Naive thymus-derived CD4-positive, alpha-beta T cell (primary cell): ENCODE measurements around the gene TSPAN18. TPM values are rescaled to one million over a fixed set of nuclear protein-coding genes. Genes with fewer than 3 reads are reported as not detected.
A peak's percentile ranks its signal among the peaks of the same experiment; 100 is the strongest.

Experiments
- ATAC-seq: fragments of 150-1000 bp; cut with Tn5 transposase; 2 replicates; pipeline ENCODE4 v1.10.0; 2021; ENCODE audit warnings: mild to moderate bottlenecking, moderate library complexity
- CTCF ChIA-PET: fragments of 350-600 bp; sonication (Branson Sonifier 250); formaldehyde crosslinking; loops from one replicate; lab custom pipeline; 2021; ENCODE audit warnings: antibody characterized with exemption; lab: Charles Lee
- POLR2A ChIA-PET: fragments of 350-600 bp; sonication (Branson Sonifier 250); formaldehyde crosslinking; loops from one replicate; lab custom pipeline; 2021; ENCODE audit warnings: antibody characterized with exemption, inconsistent platforms; lab: Charles Lee
- DNase-seq, 9 donors: peaks; one replicate each; pipeline versions ENCODE4 v3.0.0 to v3.0.0-alpha.2; 2020 to 2022; ENCODE audit warnings: mixed read lengths in 1 of 9
- H3K27ac ChIP-seq: one replicate; pipeline ENCODE4 v1.7.0; 2013; ENCODE audit warnings: mild to moderate bottlenecking, low read depth, low read length, moderate library complexity
- H3K27me3 ChIP-seq, 2 donors: one replicate each; pipeline ENCODE4 v1.7.0; 2013; ENCODE audit warnings: low read length in 2 of 2, mild to moderate bottlenecking in 2 of 2, moderate library complexity in 2 of 2; ENCODE audit not compliant: control insufficient read depth in 2 of 2, insufficient read depth in 2 of 2
- H3K36me3 ChIP-seq, 3 experiments: 1 replicate in 2 of 3; 2 replicates in 1 of 3; pipeline ENCODE4 v1.7.0; 2013; ENCODE audit warnings: low read length in 3 of 3, mild to moderate bottlenecking in 3 of 3, moderate library complexity in 1 of 3; ENCODE audit not compliant: insufficient read depth in 3 of 3, control insufficient read depth in 2 of 3
- H3K4me1 ChIP-seq, 2 donors: one replicate each; pipeline ENCODE4 v1.7.0; 2013; ENCODE audit warnings: low read length in 2 of 2, mild to moderate bottlenecking in 2 of 2, moderate library complexity in 1 of 2; ENCODE audit not compliant: control insufficient read depth in 2 of 2, insufficient read depth in 2 of 2
- H3K4me3 ChIP-seq: 2 replicates; pipeline ENCODE4 v1.7.0; 2013; ENCODE audit warnings: mild to moderate bottlenecking, low read length
- H3K9me3 ChIP-seq, 3 experiments: 1 replicate in 2 of 3; 2 replicates in 1 of 3; pipeline ENCODE4 v1.7.0; 2013; ENCODE audit warnings: low read length in 3 of 3; ENCODE audit not compliant: control insufficient read depth in 2 of 3
- H3K27ac Mint-ChIP-seq, 9 donors: one replicate each; pipeline ENCODE4 v1.8.0; 2020 to 2022; ENCODE audit warnings: mixed read lengths in 9 of 9, mild to moderate bottlenecking in 8 of 9, moderate library complexity in 5 of 9, inconsistent platforms in 2 of 9
- H3K27me3 Mint-ChIP-seq, 5 donors: one replicate each; pipeline ENCODE4 v1.8.0; 2021 to 2022; ENCODE audit warnings: mixed read lengths in 5 of 5, mild to moderate bottlenecking in 1 of 5
- H3K36me3 Mint-ChIP-seq, 5 donors: one replicate each; pipeline ENCODE4 v1.8.0; 2020 to 2022; ENCODE audit warnings: mixed read lengths in 5 of 5, mild to moderate bottlenecking in 3 of 5, inconsistent platforms in 1 of 5
- H3K4me1 Mint-ChIP-seq, 7 donors: one replicate each; pipeline ENCODE4 v1.8.0; 2020 to 2022; ENCODE audit warnings: mixed read lengths in 7 of 7, mild to moderate bottlenecking in 3 of 7, inconsistent platforms in 1 of 7
- H3K4me3 Mint-ChIP-seq, 10 donors: one replicate each; pipeline ENCODE4 v1.8.0; 2020 to 2022; ENCODE audit warnings: mild to moderate bottlenecking in 10 of 10, mixed read lengths in 10 of 10, moderate library complexity in 6 of 10, inconsistent platforms in 2 of 10
- H3K9me3 Mint-ChIP-seq, 11 donors: one replicate each; pipeline ENCODE4 v1.8.0; 2020 to 2022; ENCODE audit warnings: mixed read lengths in 11 of 11, mild to moderate bottlenecking in 4 of 11, inconsistent platforms in 1 of 11, moderate library complexity in 1 of 11
- intact Hi-C, 2 donors: fragments of 100-400 bp; cut with micrococcal nuclease; formaldehyde crosslinking; loops; one replicate each; pipeline ENCODE4 v1.15.1; 2023
- polyA plus RNA-seq, 2 donors: library from polyadenylated mRNA; unstranded; fragments of 300-500 nt; fragmentation: Illumina TruSeq; gene quantifications; one replicate each; pipeline ENCODE4 v1.2.3, GENCODE V29; 2021
- total RNA-seq, 6 experiments: library from RNA in 5 of 6; stranded (reverse) in 5 of 6; gene quantifications; 1 replicate in 5 of 6; 2 replicates in 1 of 6; pipeline ENCODE4 v1.2.3 and lab custom pipeline; 2021 to 2026

TSPAN18 gene
- total and polyA plus RNA-seq, 7 experiments from 2014 or later: 8.8 to 57.0 (median 21.7) TPM

DNA sequence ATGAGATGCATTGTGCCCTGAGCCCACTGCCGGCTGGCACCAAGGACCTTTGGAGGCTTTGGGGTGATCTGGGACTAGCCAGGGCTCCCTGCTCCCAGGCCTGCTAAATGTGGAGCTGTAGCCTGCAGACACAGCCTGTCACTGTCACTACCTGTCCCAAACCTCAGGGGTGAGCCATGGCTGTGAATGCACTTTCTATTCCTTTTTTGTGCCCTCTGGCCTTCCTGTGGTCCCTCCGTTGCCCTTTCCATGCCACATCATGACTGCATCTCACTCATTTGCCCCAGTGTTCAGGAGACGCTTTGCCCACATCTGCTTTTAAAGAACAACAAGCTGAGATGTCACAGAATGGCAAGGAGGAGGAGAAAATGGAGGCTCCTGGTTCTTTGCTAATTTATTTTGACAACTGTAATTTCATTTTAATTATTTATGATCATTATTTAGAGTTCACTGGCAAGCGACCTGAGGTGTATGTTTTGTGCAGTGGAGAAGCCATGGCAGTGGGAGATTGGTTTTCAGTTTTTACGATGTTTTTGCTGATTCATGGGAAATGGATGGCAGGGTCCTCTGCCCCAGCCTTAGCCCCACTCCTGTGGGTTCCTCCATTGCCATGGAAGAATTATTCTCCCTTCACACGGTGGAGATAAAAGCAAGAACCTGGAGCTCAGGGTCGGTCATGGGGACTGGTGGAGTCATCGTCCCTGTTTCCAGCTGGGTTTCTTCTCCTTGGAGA is 69.2 kb downstream of the TSPAN18 start:
- DNase-seq (no peak), ATAC-seq (no peak)
- CTCF ChIA-PET: interaction anchor here (0.6 to 0.9 kb wide), 2 partner anchors 22 to 115 kb away, joined by 3 to 4 read pairs; no protein-coding TSS in a partner anchor
- no peaks in the 10 kb centered on the region for H3K4me1 ChIP-seq
- H3K36me3 ChIP-seq: no peaks in the 10 kb centered on the region
- H3K4me3 Mint-ChIP-seq: no peak overlapping the region
- H3K9me3 Mint-ChIP-seq: no peaks in the 10 kb centered on the region
- no peaks in the 10 kb centered on the region for H3K27me3 Mint-ChIP-seq
- intact Hi-C loops: no loop called here
- H3K36me3 Mint-ChIP-seq: peaks cover 0 to 30% (median 0%) of the 10 kb centered on the region in 5 donors
- H3K4me3 ChIP-seq: no peak overlapping the region
- H3K27ac Mint-ChIP-seq: no peak overlapping the region
- H3K4me1 Mint-ChIP-seq: peaks cover 0 to 11% (median 4%) of the 10 kb centered on the region in 7 donors
- H3K27ac ChIP-seq: no peak overlapping the region
- H3K27me3 ChIP-seq: no peaks in the 10 kb centered on the region
- POLR2A ChIA-PET: no interaction called here
- no peaks in the 10 kb centered on the region for H3K9me3 ChIP-seq

DNA sequence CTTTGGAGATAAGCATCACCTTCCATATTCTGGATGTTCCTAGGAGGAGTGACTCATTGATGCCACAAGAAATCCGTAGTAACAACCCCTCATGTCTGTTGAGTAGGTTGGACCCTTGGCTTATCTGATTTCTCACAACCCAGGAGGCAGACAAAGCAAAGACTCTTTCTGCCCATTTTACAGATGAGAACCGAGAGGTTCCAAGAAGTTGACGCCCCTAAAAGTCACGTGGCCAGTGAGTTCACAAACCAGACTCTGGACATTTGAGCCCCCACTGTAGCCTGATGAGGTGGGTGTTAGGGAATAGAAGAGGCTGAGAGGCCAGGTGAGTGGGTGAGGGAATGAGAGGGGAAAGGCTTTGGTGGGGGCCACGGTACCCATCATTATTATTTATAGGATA is 70.3 kb downstream of the TSPAN18 start:
- H3K9me3 ChIP-seq: no peaks in the 10 kb centered on the region
- Mint-ChIP-seq H3K27me3 (no peaks in the 10 kb centered on the region), H3K4me3 (no peak overlapping the region), H3K27ac (no peak overlapping the region), H3K9me3 (no peaks in the 10 kb centered on the region), H3K4me1 (peaks cover 0 to 10% (median 2%) of the 10 kb centered on the region in 7 donors), H3K36me3 (peaks cover 0 to 29% (median 0%) of the 10 kb centered on the region in 5 donors)
- ATAC-seq: no peak
- CTCF ChIA-PET: no interaction called here
- POLR2A ChIA-PET: no interaction called here
- H3K4me1 ChIP-seq: no peaks in the 10 kb centered on the region
- H3K27ac ChIP-seq: no peak overlapping the region
- no peaks in the 10 kb centered on the region for H3K27me3 ChIP-seq
- no peak overlapping the region for H3K4me3 ChIP-seq
- intact Hi-C loops: no loop called here
- no peak for DNase-seq
- H3K36me3 ChIP-seq: no peaks in the 10 kb centered on the region

DNA sequence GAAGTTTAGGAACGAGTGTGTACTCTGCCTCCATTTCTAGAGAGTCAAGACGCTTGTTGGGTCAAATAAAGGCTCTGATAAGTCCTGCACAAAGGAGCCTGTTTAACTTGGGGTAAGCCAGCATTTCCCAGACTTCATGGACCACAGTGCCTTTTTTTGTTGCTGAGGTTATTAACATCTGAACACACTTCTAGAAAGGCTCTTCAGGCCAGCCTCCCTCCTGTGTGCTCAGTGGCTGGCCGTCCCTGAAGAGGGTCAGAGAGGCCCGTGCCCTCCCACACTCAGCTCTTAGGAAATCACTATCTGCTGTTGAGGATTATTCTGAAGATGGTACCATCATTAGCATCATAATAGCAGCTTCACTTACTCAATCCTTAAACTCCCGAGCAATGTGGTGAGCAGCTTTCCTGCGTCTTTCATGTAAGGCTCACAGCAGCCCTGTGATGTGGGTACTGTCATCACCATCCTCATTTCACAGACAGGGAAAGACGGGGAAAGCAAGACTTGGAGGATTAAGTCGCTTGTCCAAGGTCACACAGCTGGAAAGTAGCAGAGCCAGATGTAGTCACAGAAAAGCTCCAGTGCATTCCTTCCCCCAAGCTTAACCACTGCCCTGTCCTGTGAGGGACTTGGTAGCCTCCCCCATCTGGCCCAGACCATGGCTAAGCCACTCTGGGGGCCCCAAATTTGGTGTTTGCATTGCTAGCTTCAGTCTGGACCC is 71.3 kb downstream of the TSPAN18 start:
- Histone ChIP-seq H3K4me1 (no peaks in the 10 kb centered on the region), H3K4me3 (no peak overlapping the region), H3K9me3 (no peaks in the 10 kb centered on the region), H3K36me3 (no peaks in the 10 kb centered on the region), H3K27ac (no peak overlapping the region), H3K27me3 (no peaks in the 10 kb centered on the region)
- Mint-ChIP-seq H3K9me3 (peaks cover 0 to 2% (median 0%) of the 10 kb centered on the region in 11 donors), H3K4me3 (no peak overlapping the region), H3K27ac (no peak overlapping the region), H3K36me3 (peaks cover 0 to 32% (median 0%) of the 10 kb centered on the region in 5 donors), H3K27me3 (peaks cover 0 to 2% (median 0%) of the 10 kb centered on the region in 5 donors), H3K4me1 (peaks cover 0 to 10% (median 3%) of the 10 kb centered on the region in 7 donors)
- ChIA-PET POLR2A (no interaction called here), CTCF (interaction anchor here (0.8 kb wide), 1 partner anchor 22 kb away, joined by 3 read pairs; no protein-coding TSS in a partner anchor)
- ATAC-seq: no peak
- intact Hi-C loops: no loop called here
- no peak for DNase-seq

DNA sequence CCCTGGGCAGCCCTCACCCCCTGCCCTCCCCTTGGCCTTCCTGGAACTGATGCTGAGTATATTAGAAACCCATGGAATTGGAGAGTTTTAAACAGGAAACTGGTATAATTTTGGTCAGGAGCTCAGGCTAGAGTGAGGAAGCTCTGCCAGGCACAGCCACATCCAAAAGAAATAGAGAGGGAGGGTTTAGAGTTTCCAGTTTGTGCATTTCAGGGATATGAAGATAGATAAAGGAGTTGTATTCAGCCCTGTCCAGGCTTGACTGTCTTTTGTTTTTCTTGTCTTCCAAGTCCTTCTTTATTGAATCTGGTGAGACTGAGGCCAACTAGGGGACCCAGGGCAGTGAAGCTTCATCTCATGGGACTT is 71.8 kb downstream of the TSPAN18 start:
- Histone ChIP-seq H3K4me3 (no peak overlapping the region), H3K4me1 (no peaks in the 10 kb centered on the region), H3K27me3 (no peaks in the 10 kb centered on the region), H3K27ac (no peak overlapping the region), H3K9me3 (no peaks in the 10 kb centered on the region), H3K36me3 (no peaks in the 10 kb centered on the region)
- intact Hi-C loops: no loop called here
- DNase-seq (no peak), ATAC-seq (no peak)
- Mint-ChIP-seq H3K27ac (no peak overlapping the region), H3K36me3 (peaks cover 0 to 35% (median 0%) of the 10 kb centered on the region in 5 donors), H3K4me3 (no peak overlapping the region), H3K9me3 (peaks cover 0 to 2% (median 0%) of the 10 kb centered on the region in 11 donors), H3K4me1 (peaks cover 0 to 11% (median 8%) of the 10 kb centered on the region in 7 donors), H3K27me3 (peaks cover 0 to 5% (median 0%) of the 10 kb centered on the region in 5 donors)
- POLR2A ChIA-PET: no interaction called here
- CTCF ChIA-PET: interaction anchor here (0.8 kb wide), 1 partner anchor 22 kb away, joined by 3 read pairs; no protein-coding TSS in a partner anchor

DNA sequence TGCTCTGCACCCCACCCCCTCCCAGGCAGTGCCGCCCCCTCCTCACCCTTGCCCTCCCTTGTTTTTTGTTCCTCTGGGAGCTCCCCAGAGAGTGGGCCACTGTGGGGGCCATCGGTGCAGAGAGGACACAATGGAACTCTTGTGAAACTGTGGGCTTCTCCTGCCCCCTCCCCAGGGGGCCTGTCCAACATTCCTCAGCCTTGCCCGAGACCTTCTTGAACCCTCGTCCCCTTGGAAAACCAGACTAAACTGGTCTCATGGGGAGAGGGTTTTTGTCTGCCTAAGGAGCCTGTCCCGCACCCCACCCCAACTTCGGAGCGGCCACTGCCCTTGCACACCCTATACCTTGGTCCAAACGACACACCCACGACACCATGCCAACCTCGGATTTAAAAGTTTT is 72.2 kb downstream of the TSPAN18 start:
- intact Hi-C loops: no loop called here
- H3K4me3 ChIP-seq: no peak overlapping the region
- CTCF ChIA-PET: no interaction called here
- no peaks in the 10 kb centered on the region for H3K9me3 ChIP-seq
- peaks cover 0 to 11% (median 8%) of the 10 kb centered on the region in 7 donors for H3K4me1 Mint-ChIP-seq
- no peak overlapping the region for H3K4me3 Mint-ChIP-seq
- DNase-seq (no peak), ATAC-seq (no peak)
- H3K36me3 Mint-ChIP-seq: peaks cover 0 to 35% (median 0%) of the 10 kb centered on the region in 5 donors
- POLR2A ChIA-PET: no interaction called here
- H3K9me3 Mint-ChIP-seq: peaks cover 0 to 2% (median 0%) of the 10 kb centered on the region in 11 donors
- peaks cover 0 to 5% (median 0%) of the 10 kb centered on the region in 5 donors for H3K27me3 Mint-ChIP-seq
- H3K27ac Mint-ChIP-seq: no peak overlapping the region
- H3K27ac ChIP-seq: no peak overlapping the region
- H3K36me3 ChIP-seq: no peaks in the 10 kb centered on the region
- H3K27me3 ChIP-seq: no peaks in the 10 kb centered on the region
- H3K4me1 ChIP-seq: no peaks in the 10 kb centered on the region

DNA sequence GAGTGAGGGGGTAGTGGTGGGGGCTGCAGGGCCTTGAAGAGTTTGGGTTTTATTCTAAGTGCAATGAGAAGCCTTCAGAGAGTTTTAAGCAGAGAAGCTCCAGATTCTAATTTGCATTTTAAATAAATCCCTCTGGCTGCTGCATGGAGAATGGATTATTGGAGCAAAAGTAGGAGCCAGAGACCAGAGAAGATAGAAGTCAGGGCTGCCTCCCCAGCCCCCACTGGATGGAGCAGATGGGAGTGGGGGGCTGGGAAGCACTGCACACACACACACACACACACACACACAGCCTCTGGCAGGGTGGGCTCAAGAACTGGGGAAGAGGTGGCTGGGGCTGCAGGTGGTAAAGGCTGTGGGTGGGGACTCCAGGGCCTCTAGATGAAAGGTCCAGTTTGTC is 75.6 kb downstream of the TSPAN18 start:
- no peaks in the 10 kb centered on the region for H3K9me3 ChIP-seq
- ChIA-PET CTCF (no interaction called here), POLR2A (no interaction called here)
- no peak overlapping the region for H3K27ac ChIP-seq
- Mint-ChIP-seq H3K4me1 (peaks cover 0 to 19% (median 8%) of the 10 kb centered on the region in 7 donors), H3K36me3 (peaks cover 0 to 25% (median 0%) of the 10 kb centered on the region in 5 donors), H3K9me3 (peaks cover 0 to 2% (median 0%) of the 10 kb centered on the region in 11 donors), H3K27ac (peak overlapping the region in 2 of 9 donors; percentile 9 to 35), H3K4me3 (no peak overlapping the region), H3K27me3 (peaks cover 0 to 5% (median 0%) of the 10 kb centered on the region in 5 donors)
- intact Hi-C loops: no loop called here
- no peak overlapping the region for H3K4me3 ChIP-seq
- H3K27me3 ChIP-seq: no peaks in the 10 kb centered on the region
- ATAC-seq: no peak
- DNase-seq: no peak
- no peaks in the 10 kb centered on the region for H3K4me1 ChIP-seq
- no peaks in the 10 kb centered on the region for H3K36me3 ChIP-seq
